HG02938 (cell line): Measurements from ENCODE around the gene ZP1.

Experiments
- ATAC-seq: cut with Tn5 transposase; IDR thresholded peaks from one replicate; pipeline ENCODE4 v1.9.1; 2021; ENCODE audit warnings: mild to moderate bottlenecking, moderate library complexity; ENCODE audit not compliant: unreplicated experiment

The ZP1 gene

GRCh38 chr11:60844045-60844869 lies 23.1 kb upstream of the ZP1 start:
- no peak for ATAC-seq

GRCh38 chr11:60844870-60845221 lies 22.5 kb upstream of the ZP1 start:
- ATAC-seq: no peak

GRCh38 chr11:60845338-60845737 lies 22.0 kb upstream of the ZP1 start:
- ATAC-seq: no peak

GRCh38 chr11:60847281-60847680 lies 20.1 kb upstream of the ZP1 start:
- ATAC-seq: no peak

GRCh38 chr11:60847896-60848295 lies 19.4 kb upstream of the ZP1 start:
- no peak for ATAC-seq

GRCh38 chr11:60848714-60849151 lies 18.6 kb upstream of the ZP1 start:
- ATAC-seq: no peak

- no peak for ATAC-seq
These were observed 17.5 kb upstream of the ZP1 start for GRCh38 chr11:60849641-60850520.

- no peak for ATAC-seq
These were observed 15.8 kb upstream of the ZP1 start for GRCh38 chr11:60851327-60852104.

- no peak for ATAC-seq
These were observed 15.0 kb upstream of the ZP1 start for GRCh38 chr11:60852117-60852981.

- ATAC-seq: no peak
These were observed 14.1 kb upstream of the ZP1 start for GRCh38 chr11:60852982-60853950.

- ATAC-seq: no peak
These were observed 13.0 kb upstream of the ZP1 start for GRCh38 chr11:60854140-60854846.

- no peak for ATAC-seq
These were observed 12.3 kb upstream of the ZP1 start for GRCh38 chr11:60854847-60855725.

- no peak for ATAC-seq
These were observed 11.4 kb upstream of the ZP1 start, which contains the start of gene PTGDR2 for GRCh38 chr11:60855726-60856633. PTGDR2 (minus strand) TSS chr11:60855950; CDS start chr11:60853722, 2,228 bp downstream.

GRCh38 chr11:60857378-60858232 lies 9.7 kb upstream of the ZP1 start:
- no peak for ATAC-seq

GRCh38 chr11:60858236-60858635 lies 9.1 kb upstream of the ZP1 start:
- no peak for ATAC-seq
